ENCODE data around the gene CFD. TPM values are rescaled to one million over a fixed set of nuclear protein-coding genes. Genes with fewer than 3 reads are reported as not detected.
"Not testable (repeated sequence)": the region's sequence is repeated elsewhere in the genome, so short reads cannot be mapped to it uniquely, and the experiment has no call there.

Gene CFD
- total RNA-seq, 1 donor = 19.9 TPM

- Histone ChIP-seq H3K9me3 (ENCODE audit: low read depth, low read length) (no peaks in the 10 kb centered on the region), H4K20me1 (ENCODE audit: insufficient read depth, low read length) (no peaks in the 10 kb centered on the region), H3K27ac (ENCODE audit: low read depth, low read length) (no peak overlapping the region), H3K27me3 (ENCODE audit: insufficient read depth, low read length) (peaks cover 37% of the 10 kb centered on the region), H3K4me3 (ENCODE audit: insufficient read depth, low read length) (no peak overlapping the region), H3K79me2 (ENCODE audit: insufficient read depth, low read length) (no peaks in the 10 kb centered on the region), H3K4me1 (ENCODE audit: insufficient read depth, low read length) (peaks cover 3% of the 10 kb centered on the region), H3K4me2 (ENCODE audit: insufficient read depth, low read length) (no peak overlapping the region), H3K36me3 (ENCODE audit: insufficient read depth, low read length) (no peaks in the 10 kb centered on the region), H2AFZ (ENCODE audit: low read length) (no peak overlapping the region)
- no peak for DNase-seq (ENCODE audit: insufficient read length, low spot score, missing footprints)
- no peak for TF ChIP-seq CTCF (IDR thresholded peaks at IDR 0.05; ENCODE audit: extremely low read depth, low read depth, low read length)
Measured at GRCh38 chr19:844546-844971, 14.9 kb upstream of the CFD start.

GRCh38 chr19:845707-846521 is 13.6 kb upstream of the CFD start:
- no peaks in the 10 kb centered on the region for H3K79me2 ChIP-seq (ENCODE audit: insufficient read depth, low read length)
- no peak overlapping the region for H3K27ac ChIP-seq (ENCODE audit: low read depth, low read length)
- no peaks in the 10 kb centered on the region for H4K20me1 ChIP-seq (ENCODE audit: insufficient read depth, low read length)
- no peak for TF ChIP-seq CTCF (IDR thresholded peaks at IDR 0.05; ENCODE audit: extremely low read depth, low read depth, low read length)
- no peaks in the 10 kb centered on the region for H3K36me3 ChIP-seq (ENCODE audit: insufficient read depth, low read length)
- peaks cover 3% of the 10 kb centered on the region for H3K4me1 ChIP-seq (ENCODE audit: insufficient read depth, low read length)
- no peak overlapping the region for H2AFZ ChIP-seq (ENCODE audit: low read length)
- no peak overlapping the region for H3K4me2 ChIP-seq (ENCODE audit: insufficient read depth, low read length)
- no peak overlapping the region for H3K4me3 ChIP-seq (ENCODE audit: insufficient read depth, low read length)
- H3K27me3 ChIP-seq (ENCODE audit: insufficient read depth, low read length) = peaks cover 37% of the 10 kb centered on the region
- DNase-seq (ENCODE audit: insufficient read length, low spot score, missing footprints) = no peak
- H3K9me3 ChIP-seq (ENCODE audit: low read depth, low read length) = no peaks in the 10 kb centered on the region

GRCh38 chr19:848386-848921 is 11.0 kb upstream of the CFD start:
- no peak for TF ChIP-seq CTCF (IDR thresholded peaks at IDR 0.05; ENCODE audit: extremely low read depth, low read depth, low read length)
- Histone ChIP-seq H3K4me3 (ENCODE audit: insufficient read depth, low read length) (no peak overlapping the region), H3K36me3 (ENCODE audit: insufficient read depth, low read length) (no peaks in the 10 kb centered on the region), H3K27ac (ENCODE audit: low read depth, low read length) (no peak overlapping the region), H4K20me1 (ENCODE audit: insufficient read depth, low read length) (no peaks in the 10 kb centered on the region), H3K79me2 (ENCODE audit: insufficient read depth, low read length) (no peaks in the 10 kb centered on the region), H3K4me2 (ENCODE audit: insufficient read depth, low read length) (no peak overlapping the region), H3K4me1 (ENCODE audit: insufficient read depth, low read length) (peaks cover 3% of the 10 kb centered on the region), H3K27me3 (ENCODE audit: insufficient read depth, low read length) (peaks cover 32% of the 10 kb centered on the region), H2AFZ (ENCODE audit: low read length) (no peak overlapping the region), H3K9me3 (ENCODE audit: low read depth, low read length) (no peaks in the 10 kb centered on the region)
- DNase-seq (ENCODE audit: insufficient read length, low spot score, missing footprints) = no peak

- H2AFZ ChIP-seq (ENCODE audit: low read length); H3K9me3 ChIP-seq (ENCODE audit: low read depth, low read length); H3K79me2 ChIP-seq (ENCODE audit: insufficient read depth, low read length): not testable (repeated sequence)
Measured at GRCh38 chr19:849195-849594, 10.3 kb upstream of the CFD start.

More at GRCh38 chr19:849195-849594, 10.3 kb upstream of the CFD start:
- H3K27me3 ChIP-seq (ENCODE audit: insufficient read depth, low read length) = peaks cover 27% of the 10 kb centered on the region
- not testable (repeated sequence) for H4K20me1 ChIP-seq (ENCODE audit: insufficient read depth, low read length); H3K4me3 ChIP-seq (ENCODE audit: insufficient read depth, low read length); DNase-seq (ENCODE audit: insufficient read length, low spot score, missing footprints); H3K4me1 ChIP-seq (ENCODE audit: insufficient read depth, low read length); H3K4me2 ChIP-seq (ENCODE audit: insufficient read depth, low read length); H3K36me3 ChIP-seq (ENCODE audit: insufficient read depth, low read length); H3K27ac ChIP-seq (ENCODE audit: low read depth, low read length)

Data from osteoblast (primary cell).